ENCODE data around the gene CSTF1. TPM values are rescaled to one million over a fixed set of nuclear protein-coding genes. Genes with fewer than 3 reads are reported as not detected.
A peak's percentile ranks its signal among the peaks of the same experiment; 100 is the strongest.
"Not testable (repeated sequence)": the region's sequence is repeated elsewhere in the genome, so short reads cannot be mapped to it uniquely, and the experiment has no call there.

Gene CSTF1
- total RNA-seq, 3 donors from 2014 or later: 42.7 to 47.3 (median 45.3) TPM

GRCh38 chr20:56383334-56383733 is 9.1 kb upstream of the CSTF1 start:
- peaks cover 6% of the 10 kb centered on the region for H3K36me3 Mint-ChIP-seq (ENCODE audit: insufficient read depth)
- peaks cover 2% of the 10 kb centered on the region for H3K4me1 Mint-ChIP-seq (ENCODE audit: low read depth)
- ATAC-seq (no peak), DNase-seq (no peak)
- no peaks in the 10 kb centered on the region for H3K9me3 Mint-ChIP-seq
- H3K4me3 Mint-ChIP-seq: no peak overlapping the region
- no peaks in the 10 kb centered on the region for H3K27me3 Mint-ChIP-seq (ENCODE audit: low read depth)

- ATAC-seq (no peak), DNase-seq (no peak)
- H3K36me3 Mint-ChIP-seq (ENCODE audit: insufficient read depth): peaks cover 4% of the 10 kb centered on the region
- H3K27me3 Mint-ChIP-seq (ENCODE audit: low read depth): no peaks in the 10 kb centered on the region
- H3K4me3 Mint-ChIP-seq: no peak overlapping the region
- peaks cover 2% of the 10 kb centered on the region for H3K4me1 Mint-ChIP-seq (ENCODE audit: low read depth)
- no peaks in the 10 kb centered on the region for H3K9me3 Mint-ChIP-seq
Measured at GRCh38 chr20:56385130-56385529, 7.3 kb upstream of the CSTF1 start.

- H3K4me3 Mint-ChIP-seq: no peak overlapping the region
- no peaks in the 10 kb centered on the region for H3K9me3 Mint-ChIP-seq
- peaks cover 4% of the 10 kb centered on the region for H3K36me3 Mint-ChIP-seq (ENCODE audit: insufficient read depth)
- DNase-seq (no peak), ATAC-seq (no peak)
- H3K27me3 Mint-ChIP-seq (ENCODE audit: low read depth): no peaks in the 10 kb centered on the region
- H3K4me1 Mint-ChIP-seq (ENCODE audit: low read depth): peaks cover 4% of the 10 kb centered on the region
Measured at GRCh38 chr20:56386219-56386618, 6.2 kb upstream of the CSTF1 start.

GRCh38 chr20:56388882-56389281 is 3.6 kb upstream of the CSTF1 start:
- Mint-ChIP-seq H3K27me3 (ENCODE audit: low read depth) (no peaks in the 10 kb centered on the region), H3K36me3 (ENCODE audit: insufficient read depth) (peaks cover 4% of the 10 kb centered on the region), H3K4me3 (no peak overlapping the region), H3K9me3 (no peaks in the 10 kb centered on the region), H3K4me1 (ENCODE audit: low read depth) (peaks cover 17% of the 10 kb centered on the region)
- ATAC-seq (no peak), DNase-seq (no peak)

GRCh38 chr20:56389807-56390206 is 2.6 kb upstream of the CSTF1 start:
- Mint-ChIP-seq H3K36me3 (ENCODE audit: insufficient read depth) (peaks cover 4% of the 10 kb centered on the region), H3K4me3 (peak overlapping the region; percentile 8), H3K27me3 (ENCODE audit: low read depth) (no peaks in the 10 kb centered on the region), H3K9me3 (no peaks in the 10 kb centered on the region), H3K4me1 (ENCODE audit: low read depth) (peaks cover 23% of the 10 kb centered on the region)
- DNase-seq (no peak), ATAC-seq (no peak)

- not testable (repeated sequence) for H3K36me3 Mint-ChIP-seq (ENCODE audit: insufficient read depth); DNase-seq
Measured at GRCh38 chr20:56390396-56390795, 2.0 kb upstream of the CSTF1 start.

GRCh38 chr20:56391037-56391436 is 1.4 kb upstream of the CSTF1 start:
- ATAC-seq: no peak
- Mint-ChIP-seq H3K27me3 (ENCODE audit: low read depth) (no peaks in the 10 kb centered on the region), H3K36me3 (ENCODE audit: insufficient read depth) (peaks cover 16% of the 10 kb centered on the region), H3K9me3 (no peaks in the 10 kb centered on the region), H3K4me3 (no peak overlapping the region), H3K4me1 (ENCODE audit: low read depth) (peaks cover 25% of the 10 kb centered on the region)
- DNase-seq: no peak

More at GRCh38 chr20:56390396-56390795, 2.0 kb upstream of the CSTF1 start:
- not testable (repeated sequence) for ATAC-seq; H3K4me3 Mint-ChIP-seq; H3K27me3 Mint-ChIP-seq (ENCODE audit: low read depth); H3K9me3 Mint-ChIP-seq
- H3K4me1 Mint-ChIP-seq (ENCODE audit: low read depth): peaks cover 25% of the 10 kb centered on the region

- H3K36me3 Mint-ChIP-seq (ENCODE audit: insufficient read depth): peaks cover 15% of the 10 kb centered on the region
Measured at GRCh38 chr20:56391596-56392131, 781 bp upstream of the CSTF1 start.

GRCh38 chr20:56392881-56393482 is 537 bp downstream of the CSTF1 start:
- DNase-seq: no peak
- Mint-ChIP-seq H3K4me3 (no peak overlapping the region), H3K27me3 (ENCODE audit: low read depth) (no peaks in the 10 kb centered on the region), H3K36me3 (ENCODE audit: insufficient read depth) (peaks cover 22% of the 10 kb centered on the region), H3K4me1 (ENCODE audit: low read depth) (peaks cover 25% of the 10 kb centered on the region), H3K9me3 (no peaks in the 10 kb centered on the region)
- no peak for ATAC-seq

More at GRCh38 chr20:56391596-56392131, 781 bp upstream of the CSTF1 start:
- Mint-ChIP-seq H3K4me1 (ENCODE audit: low read depth) (peaks cover 25% of the 10 kb centered on the region), H3K9me3 (no peaks in the 10 kb centered on the region), H3K4me3 (no peak overlapping the region), H3K27me3 (ENCODE audit: low read depth) (no peaks in the 10 kb centered on the region)
- DNase-seq: no peak
- peak; percentile 54 for ATAC-seq

GRCh38 chr20:56393653-56394052 is 1.2 kb downstream of the CSTF1 start:
- Mint-ChIP-seq H3K36me3 (ENCODE audit: insufficient read depth) (peaks cover 22% of the 10 kb centered on the region), H3K4me1 (ENCODE audit: low read depth) (peaks cover 25% of the 10 kb centered on the region), H3K9me3 (no peaks in the 10 kb centered on the region), H3K4me3 (no peak overlapping the region), H3K27me3 (ENCODE audit: low read depth) (no peaks in the 10 kb centered on the region)
- DNase-seq (no peak), ATAC-seq (no peak)

- Mint-ChIP-seq H3K4me1 (ENCODE audit: low read depth) (peaks cover 30% of the 10 kb centered on the region), H3K9me3 (no peaks in the 10 kb centered on the region), H3K4me3 (no peak overlapping the region), H3K27me3 (ENCODE audit: low read depth) (no peaks in the 10 kb centered on the region), H3K36me3 (ENCODE audit: insufficient read depth) (peaks cover 32% of the 10 kb centered on the region)
- DNase-seq (no peak), ATAC-seq (no peak)
Measured at GRCh38 chr20:56395166-56395565, 2.7 kb downstream of the CSTF1 start.

GRCh38 chr20:56400001-56400640 is 7.7 kb downstream of the CSTF1 start:
- peak; percentile 65 to 73 for ATAC-seq
- Mint-ChIP-seq H3K4me3 (no peak overlapping the region), H3K36me3 (ENCODE audit: insufficient read depth) (peaks cover 42% of the 10 kb centered on the region)

GRCh38 chr20:56403465-56403864 is 11.0 kb downstream of the CSTF1 start:
- ATAC-seq (no peak), DNase-seq (no peak)
- Mint-ChIP-seq H3K4me3 (no peak overlapping the region), H3K9me3 (no peaks in the 10 kb centered on the region), H3K36me3 (ENCODE audit: insufficient read depth) (peaks cover 43% of the 10 kb centered on the region), H3K27me3 (ENCODE audit: low read depth) (no peaks in the 10 kb centered on the region), H3K4me1 (ENCODE audit: low read depth) (peaks cover 10% of the 10 kb centered on the region)

More at GRCh38 chr20:56400001-56400640, 7.7 kb downstream of the CSTF1 start:
- no peaks in the 10 kb centered on the region for H3K9me3 Mint-ChIP-seq
- H3K27me3 Mint-ChIP-seq (ENCODE audit: low read depth): no peaks in the 10 kb centered on the region
- DNase-seq: peak; percentile 63
- H3K4me1 Mint-ChIP-seq (ENCODE audit: low read depth): peaks cover 7% of the 10 kb centered on the region

GRCh38 chr20:56405356-56405755 is 12.9 kb downstream of the CSTF1 start:
- H3K4me3 Mint-ChIP-seq; H3K9me3 Mint-ChIP-seq; DNase-seq; H3K4me1 Mint-ChIP-seq (ENCODE audit: low read depth); ATAC-seq; H3K27me3 Mint-ChIP-seq (ENCODE audit: low read depth): not testable (repeated sequence)
- H3K36me3 Mint-ChIP-seq (ENCODE audit: insufficient read depth): peaks cover 32% of the 10 kb centered on the region

GRCh38 chr20:56406910-56407309 is 14.5 kb downstream of the CSTF1 start:
- Mint-ChIP-seq H3K4me1 (ENCODE audit: low read depth) (peaks cover 16% of the 10 kb centered on the region), H3K36me3 (ENCODE audit: insufficient read depth) (peaks cover 33% of the 10 kb centered on the region), H3K27me3 (ENCODE audit: low read depth) (no peaks in the 10 kb centered on the region), H3K4me3 (no peak overlapping the region), H3K9me3 (no peaks in the 10 kb centered on the region)
- DNase-seq (no peak), ATAC-seq (no peak)
